ENCODE data around the gene FOXQ1.
"Not testable (repeated sequence)": the region's sequence is repeated elsewhere in the genome, so short reads cannot be mapped to it uniquely, and the experiment has no call there.

The FOXQ1 gene

DNA sequence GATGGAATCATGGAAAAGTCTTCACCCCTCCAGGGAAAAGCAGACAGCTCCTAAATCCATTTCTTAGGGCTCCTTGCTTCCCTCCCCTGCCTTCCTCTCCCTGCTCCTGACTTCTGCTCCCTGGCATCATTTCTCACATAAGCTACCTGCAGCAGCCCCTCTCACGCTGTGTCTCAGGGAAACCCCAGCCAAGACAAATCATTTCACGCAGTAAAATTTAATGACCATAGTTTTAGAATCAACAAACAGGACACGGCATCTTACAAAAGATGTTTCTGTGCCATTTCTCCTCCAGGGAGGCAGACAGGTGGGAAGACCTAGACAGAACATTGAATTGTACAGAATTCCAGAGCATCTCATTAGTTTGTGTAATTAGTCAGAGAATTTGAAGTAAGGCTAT, 16.5 kb upstream of the FOXQ1 start:
- no peak for DNase-seq

DNA sequence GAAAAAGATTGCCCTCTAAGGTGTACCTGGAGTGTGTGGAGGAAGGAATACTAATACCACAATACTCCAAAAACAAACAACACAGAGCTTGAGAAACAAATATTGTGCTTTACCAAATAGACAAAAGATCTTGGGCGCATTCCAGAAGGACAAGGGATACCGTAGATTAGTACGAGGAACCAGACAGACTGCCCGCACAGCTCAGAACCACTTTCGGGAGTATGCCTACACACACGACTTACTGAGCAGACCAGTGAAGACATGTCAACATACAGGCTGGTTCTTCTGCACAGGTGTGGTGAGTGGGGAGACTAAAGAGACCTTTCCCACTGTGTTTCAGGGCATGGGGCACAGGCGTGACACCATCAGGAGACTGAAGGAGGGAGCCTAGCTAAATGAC, 15.8 kb upstream of the FOXQ1 start:
- DNase-seq: no peak

DNA sequence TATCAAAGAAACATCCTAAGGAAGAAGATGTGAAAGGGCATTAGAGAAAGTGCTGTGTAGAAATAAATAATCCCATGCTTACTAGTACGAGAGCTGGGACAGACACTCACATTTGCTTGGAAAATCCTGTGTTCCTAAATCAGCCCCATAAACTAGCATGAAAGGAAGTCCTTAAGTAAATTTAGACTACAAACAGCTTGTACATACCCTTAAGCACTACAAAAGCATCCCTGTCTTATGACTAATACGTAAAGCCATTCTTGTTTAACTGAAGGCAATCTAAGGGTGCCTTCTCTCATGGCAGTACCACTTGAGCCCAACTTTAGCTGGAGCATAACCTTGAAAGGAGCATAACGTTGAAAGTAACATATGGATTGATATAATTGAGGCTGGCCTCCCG, 15.4 kb upstream of the FOXQ1 start:
- DNase-seq: no peak

- no peak for DNase-seq
Observed at GRCh38 chr6:1297746-1298145, 14.2 kb upstream of the FOXQ1 start.

DNA sequence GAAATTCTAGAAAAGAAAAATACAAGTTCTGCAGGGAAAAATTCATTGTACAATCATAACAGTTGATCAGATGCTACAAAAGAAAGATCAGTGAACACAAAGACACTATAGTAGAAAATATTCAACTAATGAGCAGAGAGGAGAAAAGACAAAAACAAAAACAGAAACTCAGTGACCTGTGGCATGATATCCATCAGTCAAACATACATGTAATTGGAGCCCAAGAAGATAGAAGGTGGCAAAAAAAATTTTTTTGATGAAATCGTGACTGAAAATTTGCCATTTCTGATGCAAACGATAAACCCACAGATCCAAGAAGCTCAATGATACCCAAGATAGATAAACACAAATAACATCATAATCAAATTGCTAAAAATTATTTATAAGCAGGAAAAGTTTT, 13.1 kb upstream of the FOXQ1 start:
- no peak for DNase-seq

- no peak for DNase-seq
Observed at GRCh38 chr6:1306133-1306532, 5.8 kb upstream of the FOXQ1 start.

- DNase-seq: no peak
Observed at GRCh38 chr6:1309366-1309765, 2.5 kb upstream of the FOXQ1 start.

GRCh38 chr6:1310628-1311399, 1.1 kb upstream of the FOXQ1 start:
- no peak for DNase-seq

GRCh38 chr6:1312203-1312472, 240 bp downstream of the FOXQ1 start:
- no peak for DNase-seq

- DNase-seq: no peak
Observed at GRCh38 chr6:1312473-1313367, 822 bp downstream of the FOXQ1 start.

DNA sequence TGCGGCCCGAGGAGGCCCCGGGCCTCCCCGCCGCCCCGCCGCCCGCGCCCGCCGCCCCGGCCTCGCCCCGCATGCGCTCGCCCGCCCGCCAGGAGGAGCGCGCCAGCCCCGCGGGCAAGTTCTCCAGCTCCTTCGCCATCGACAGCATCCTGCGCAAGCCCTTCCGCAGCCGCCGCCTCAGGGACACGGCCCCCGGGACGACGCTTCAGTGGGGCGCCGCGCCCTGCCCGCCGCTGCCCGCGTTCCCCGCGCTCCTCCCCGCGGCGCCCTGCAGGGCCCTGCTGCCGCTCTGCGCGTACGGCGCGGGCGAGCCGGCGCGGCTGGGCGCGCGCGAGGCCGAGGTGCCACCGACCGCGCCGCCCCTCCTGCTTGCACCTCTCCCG, 1.5 kb downstream of the FOXQ1 start:
- no peak for DNase-seq

- no peak for DNase-seq
Observed at GRCh38 chr6:1313767-1314503, 2.0 kb downstream of the FOXQ1 start.

- DNase-seq: no peak
Observed at GRCh38 chr6:1314617-1315016, 2.7 kb downstream of the FOXQ1 start.

DNA sequence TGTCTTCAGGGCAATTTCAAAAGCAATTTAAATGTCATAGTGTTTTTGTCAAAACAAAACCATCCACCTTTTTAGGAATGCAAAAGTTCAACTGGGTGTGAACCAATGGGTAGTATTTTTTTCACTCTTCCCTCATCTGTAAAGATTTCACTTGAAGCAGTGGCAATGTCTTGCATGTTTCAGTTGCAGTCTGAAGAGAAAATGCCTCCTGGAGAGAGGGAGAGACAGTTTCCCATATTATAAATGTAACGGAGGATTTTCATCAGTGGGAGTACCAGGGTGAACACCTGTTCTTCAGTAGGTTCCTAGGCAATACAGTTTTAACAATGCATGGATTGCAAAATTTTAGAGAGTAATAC, 3.3 kb downstream of the FOXQ1 start:
- no peak for DNase-seq

- DNase-seq: no peak
Observed at GRCh38 chr6:1315560-1316386, 3.9 kb downstream of the FOXQ1 start.

GRCh38 chr6:1316489-1316971, 4.6 kb downstream of the FOXQ1 start:
- DNase-seq: no peak

GRCh38 chr6:1317302-1317815, 5.5 kb downstream of the FOXQ1 start:
- DNase-seq: no peak

DNA sequence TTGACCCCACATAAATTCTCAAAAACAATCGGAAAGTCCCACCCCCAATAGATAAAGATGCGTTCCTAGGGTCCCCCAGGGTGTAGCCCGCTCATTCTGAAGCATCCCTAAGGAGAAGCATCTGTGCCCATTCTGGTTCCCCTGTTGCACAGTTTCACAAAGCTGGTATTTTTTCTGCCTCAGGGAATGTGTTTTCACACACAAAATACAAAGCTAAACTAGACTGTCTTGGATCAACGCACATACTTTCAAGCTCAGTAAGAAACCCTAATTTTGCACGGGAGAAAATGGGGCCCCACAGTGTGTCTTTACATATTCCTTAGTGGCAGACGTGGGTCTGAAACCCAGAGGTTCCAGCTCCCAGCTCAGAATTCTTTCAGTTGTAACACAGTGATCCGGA, 6.1 kb downstream of the FOXQ1 start:
- DNase-seq: no peak

- not testable (repeated sequence) for DNase-seq
Observed at GRCh38 chr6:1318584-1318983, 6.7 kb downstream of the FOXQ1 start.

GRCh38 chr6:1321738-1322137, 9.8 kb downstream of the FOXQ1 start:
- DNase-seq: no peak

DNA sequence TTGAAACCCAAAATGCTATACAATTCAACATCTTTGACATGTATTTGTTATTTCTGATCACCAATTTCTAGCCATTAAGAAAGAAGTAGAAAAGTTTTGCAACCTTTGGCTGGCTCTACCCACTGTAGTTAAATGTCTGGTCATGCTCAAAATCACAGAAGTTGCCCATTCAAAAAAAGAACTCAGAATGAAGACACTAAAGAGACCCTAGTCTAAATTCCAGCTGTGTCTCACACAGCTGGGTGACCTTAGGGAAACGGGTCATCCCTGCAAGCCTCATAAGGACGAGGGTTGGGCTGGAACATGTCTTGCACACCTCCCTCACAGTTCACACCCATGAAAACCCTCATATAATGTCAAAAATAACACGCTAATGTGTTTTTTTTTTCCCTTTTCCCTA, 10.3 kb downstream of the FOXQ1 start:
- no peak for DNase-seq

- DNase-seq: no peak
Observed at GRCh38 chr6:1322696-1323219, 10.9 kb downstream of the FOXQ1 start.
